A673 (cell line): ENCODE results near the gene IQGAP1. TPM values are rescaled to one million over a fixed set of nuclear protein-coding genes. Genes with fewer than 3 reads are reported as not detected.

Experiments
- BruUV-seq: library from RNA; stranded (reverse); fragments of 400-500 nt; replicated peaks from 2 replicates; lab custom pipeline; 2021; lab: Mats Ljungman, UMichigan
- CTCF ChIA-PET: fragments of 300-600 bp; sonication (Branson Sonifier 250); formaldehyde crosslinking; loops from one replicate; lab custom pipeline; 2022; ENCODE audit warnings: antibody characterized with exemption; lab: Charles Lee
- POLR2A ChIA-PET: fragments of 300-600 bp; sonication (Branson Sonifier 250); formaldehyde crosslinking; loops from one replicate; lab custom pipeline; 2022; ENCODE audit warnings: antibody characterized with exemption; ENCODE audit not compliant: low non-redundant PET; lab: Charles Lee
- DNase-seq: peaks from one replicate; pipeline ENCODE4 v3.0.0-alpha.2; 2015; ENCODE audit warnings: low spot score
- H3K27ac ChIP-seq: fragments of 200-600 bp; sonication (generic); 2 replicates; pipeline ENCODE4 v1.5.1; 2016; ENCODE audit warnings: mixed run types, low read depth, mild to moderate bottlenecking, mixed read lengths, antibody characterized with exemption, low read length; ENCODE audit not compliant: poor library complexity, severe bottlenecking
- H3K27me3 ChIP-seq: fragments of 200-600 bp; sonication (generic); replicated peaks from 2 replicates; pipeline ENCODE4 v1.6.1; 2017; ENCODE audit warnings: mixed run types, low read depth, mild to moderate bottlenecking, mixed read lengths, antibody characterized with exemption, low read length; ENCODE audit not compliant: insufficient read depth, poor library complexity
- H3K36me3 ChIP-seq: fragments of 200-600 bp; sonication (generic); 2 replicates; pipeline ENCODE4 v1.6.1; 2016; ENCODE audit warnings: mixed run types, mild to moderate bottlenecking, mixed read lengths, antibody characterized with exemption, low read length; ENCODE audit not compliant: insufficient read depth, poor library complexity, severe bottlenecking
- H3K4me1 ChIP-seq: fragments of 200-600 bp; sonication (generic); 2 replicates; pipeline ENCODE4 v1.6.1; 2017; ENCODE audit warnings: mixed run types, mild to moderate bottlenecking, mixed read lengths, antibody characterized with exemption, low read length; ENCODE audit not compliant: insufficient read depth, poor library complexity, severe bottlenecking
- H3K4me3 ChIP-seq: fragments of 200-600 bp; sonication (generic); 2 replicates; pipeline ENCODE4 v1.5.1; 2016; ENCODE audit warnings: low read depth, mixed run types, mild to moderate bottlenecking, mixed read lengths, low read length; ENCODE audit not compliant: poor library complexity, severe bottlenecking
- H3K9me3 ChIP-seq: fragments of 200-600 bp; sonication (generic); 2 replicates; pipeline ENCODE4 v1.6.1; 2016; ENCODE audit warnings: mixed run types, low read depth, mild to moderate bottlenecking, mixed read lengths, antibody characterized with exemption, low read length; ENCODE audit not compliant: poor library complexity, severe bottlenecking
- CTCF ChIP-seq: fragments of 300-800, 200-600 bp; sonication (generic); conservative IDR thresholded peaks from 2 replicates; pipeline ENCODE4 v1.5.1; 2017; ENCODE audit warnings: low read depth, mild to moderate bottlenecking, antibody characterized with exemption, low read length, moderate library complexity, mixed read lengths
- EZH2 ChIP-seq: fragments of 200-600 bp; sonication (generic); IDR thresholded peaks from 2 replicates; pipeline ENCODE4 v1.6.1; 2017; ENCODE audit warnings: borderline replicate concordance, low read depth, mild to moderate bottlenecking, mixed read lengths, antibody characterized with exemption, low read length; ENCODE audit not compliant: poor library complexity, severe bottlenecking
- intact Hi-C: fragments of 100-400 bp; cut with micrococcal nuclease; formaldehyde crosslinking; loops from one replicate; pipeline ENCODE4 v1.10.0; 2022; ENCODE audit not compliant: unreplicated experiment
- total RNA-seq: library from RNA; stranded (reverse); gene quantifications from 2 replicates; pipeline ENCODE4 v1.2.3, GENCODE V29; 2021

IQGAP1 gene
- total RNA-seq, 1 experiment from 2014 or later, result 119 TPM

- peaks cover 39% of the 10 kb centered on the region for H3K36me3 ChIP-seq
- no peak for TF ChIP-seq CTCF
- no peak for TF ChIP-seq EZH2
- intact Hi-C loops, result no loop called here
- POLR2A ChIA-PET, result no interaction called here
- no peak overlapping the region for H3K4me3 ChIP-seq
- CTCF ChIA-PET, result no interaction called here
- no peaks in the 10 kb centered on the region for H3K4me1 ChIP-seq
- H3K27ac ChIP-seq, result no peak overlapping the region
- BruUV-seq, result no TSS peak
- H3K27me3 ChIP-seq, result no peaks in the 10 kb centered on the region
- H3K9me3 ChIP-seq, result no peaks in the 10 kb centered on the region
- DNase-seq, result no peak
Observed at GRCh38 chr15:90471769-90472168, 83.7 kb downstream of the IQGAP1 start.

GRCh38 chr15:90478846-90479481, 90.9 kb downstream of the IQGAP1 start:
- intact Hi-C loops, result no loop called here
- BruUV-seq, result no TSS peak
- H3K36me3 ChIP-seq, result peaks cover 52% of the 10 kb centered on the region

GRCh38 chr15:90479656-90480055, 91.6 kb downstream of the IQGAP1 start:
- no peak overlapping the region for H3K27ac ChIP-seq
- POLR2A ChIA-PET, result no interaction called here
- no TSS peak for BruUV-seq
- CTCF ChIA-PET, result no interaction called here
- no peaks in the 10 kb centered on the region for H3K27me3 ChIP-seq
- intact Hi-C loops, result no loop called here
- H3K36me3 ChIP-seq, result peaks cover 52% of the 10 kb centered on the region
- no peak for DNase-seq
- H3K9me3 ChIP-seq, result no peaks in the 10 kb centered on the region
- TF ChIP-seq CTCF (no peak), EZH2 (no peak)
- H3K4me1 ChIP-seq, result peaks cover 3% of the 10 kb centered on the region
- H3K4me3 ChIP-seq, result no peak overlapping the region

More at GRCh38 chr15:90478846-90479481, 90.9 kb downstream of the IQGAP1 start:
- H3K9me3 ChIP-seq, result no peaks in the 10 kb centered on the region
- H3K27ac ChIP-seq, result no peak overlapping the region
- H3K27me3 ChIP-seq, result no peaks in the 10 kb centered on the region
- ChIA-PET CTCF (no interaction called here), POLR2A (no interaction called here)
- peak; percentile 20 for DNase-seq
- H3K4me1 ChIP-seq, result peaks cover 3% of the 10 kb centered on the region
- TF ChIP-seq EZH2 (no peak), CTCF (no peak)
- no peak overlapping the region for H3K4me3 ChIP-seq
